ENCODE results near the gene CREB1. TPM values are rescaled to one million over a fixed set of nuclear protein-coding genes. Genes with fewer than 3 reads are reported as not detected.
A peak's percentile ranks its signal among the peaks of the same experiment; 100 is the strongest.

CREB1 gene
- total and polyA plus RNA-seq, 9 of the 15 experiments (the other 6 are each of a cell fraction or from before 2014, with no cell fraction given), result 8.9 to 51.3 (median 19.5) TPM

DNA sequence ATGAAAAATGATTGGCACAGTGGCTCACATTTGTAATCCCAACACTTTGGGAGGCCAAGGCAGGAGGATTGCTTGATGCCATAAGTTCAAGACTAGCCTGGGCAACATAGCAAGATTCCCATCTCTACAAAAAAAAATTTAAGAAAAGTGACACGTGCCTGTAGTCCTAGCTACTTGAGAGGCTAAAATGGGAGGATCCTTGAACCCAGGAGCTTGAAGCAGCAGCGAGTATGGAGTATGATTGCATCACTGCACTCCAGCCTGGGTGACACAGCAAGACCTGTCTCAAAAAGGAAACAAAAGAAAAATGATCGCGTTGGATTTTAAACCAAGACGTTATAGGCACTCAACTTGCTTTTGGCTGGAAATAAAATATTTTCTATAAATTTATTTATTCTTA, 37.8 kb upstream of the CREB1 start (continued):
- TF ChIP-seq FOSL1 (tag; conservative IDR thresholded peaks at IDR 0.05) (no peak), SMC3 (conservative IDR thresholded peaks at IDR 0.05; ENCODE audit: insufficient read depth, low read depth, low read length) (no peak), ARID4B (CRISPR knock-in tag; IDR thresholded peaks at IDR 0.05) (no peak), NR0B1 (IDR thresholded peaks at IDR 0.05; ENCODE audit: partially characterized antibody) (no peak), ASH1L (IDR thresholded peaks at IDR 0.05; ENCODE audit: borderline replicate concordance, low read depth, partially characterized antibody) (no peak), CCNT2 (IDR thresholded peaks at IDR 0.05; ENCODE audit: borderline replicate concordance, extremely low read depth, insufficient read length, low read depth, low read length) (no peak), POLR2H (tag; IDR thresholded peaks at IDR 0.05; ENCODE audit: low read depth) (0 out of 2 replicates have a peak, but pooled peaks have one; percentile 24), NCOA4 (IDR thresholded peaks at IDR 0.05; ENCODE audit: partially characterized antibody) (no peak)
- TF ChIP-seq, protein P1, sequence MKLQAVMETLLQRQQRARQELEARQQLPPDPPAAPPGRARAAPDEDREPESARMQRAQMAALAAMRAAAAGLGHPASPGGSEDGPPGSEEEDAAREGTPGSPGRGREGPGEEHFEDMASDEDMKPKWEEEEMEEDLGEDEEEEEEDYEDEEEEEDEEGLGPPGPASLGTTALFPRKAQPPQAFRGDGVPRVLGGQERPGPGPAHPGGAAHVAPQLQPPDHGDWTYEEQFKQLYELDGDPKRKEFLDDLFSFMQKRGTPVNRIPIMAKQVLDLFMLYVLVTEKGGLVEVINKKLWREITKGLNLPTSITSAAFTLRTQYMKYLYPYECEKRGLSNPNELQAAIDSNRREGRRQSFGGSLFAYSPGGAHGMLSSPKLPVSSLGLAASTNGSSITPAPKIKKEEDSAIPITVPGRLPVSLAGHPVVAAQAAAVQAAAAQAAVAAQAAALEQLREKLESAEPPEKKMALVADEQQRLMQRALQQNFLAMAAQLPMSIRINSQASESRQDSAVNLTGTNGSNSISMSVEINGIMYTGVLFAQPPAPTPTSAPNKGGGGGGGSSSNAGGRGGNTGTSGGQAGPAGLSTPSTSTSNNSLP (IDR thresholded peaks at IDR 0.05; ENCODE audit: borderline replicate concordance, low read depth, low read length), result no peak
- TF ChIP-seq, protein P2, sequence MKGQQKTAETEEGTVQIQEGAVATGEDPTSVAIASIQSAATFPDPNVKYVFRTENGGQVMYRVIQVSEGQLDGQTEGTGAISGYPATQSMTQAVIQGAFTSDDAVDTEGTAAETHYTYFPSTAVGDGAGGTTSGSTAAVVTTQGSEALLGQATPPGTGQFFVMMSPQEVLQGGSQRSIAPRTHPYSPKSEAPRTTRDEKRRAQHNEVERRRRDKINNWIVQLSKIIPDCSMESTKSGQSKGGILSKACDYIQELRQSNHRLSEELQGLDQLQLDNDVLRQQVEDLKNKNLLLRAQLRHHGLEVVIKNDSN (CRISPR knock-in tag; IDR thresholded peaks at IDR 0.05), result no peak
- TF ChIP-seq, protein P3, sequence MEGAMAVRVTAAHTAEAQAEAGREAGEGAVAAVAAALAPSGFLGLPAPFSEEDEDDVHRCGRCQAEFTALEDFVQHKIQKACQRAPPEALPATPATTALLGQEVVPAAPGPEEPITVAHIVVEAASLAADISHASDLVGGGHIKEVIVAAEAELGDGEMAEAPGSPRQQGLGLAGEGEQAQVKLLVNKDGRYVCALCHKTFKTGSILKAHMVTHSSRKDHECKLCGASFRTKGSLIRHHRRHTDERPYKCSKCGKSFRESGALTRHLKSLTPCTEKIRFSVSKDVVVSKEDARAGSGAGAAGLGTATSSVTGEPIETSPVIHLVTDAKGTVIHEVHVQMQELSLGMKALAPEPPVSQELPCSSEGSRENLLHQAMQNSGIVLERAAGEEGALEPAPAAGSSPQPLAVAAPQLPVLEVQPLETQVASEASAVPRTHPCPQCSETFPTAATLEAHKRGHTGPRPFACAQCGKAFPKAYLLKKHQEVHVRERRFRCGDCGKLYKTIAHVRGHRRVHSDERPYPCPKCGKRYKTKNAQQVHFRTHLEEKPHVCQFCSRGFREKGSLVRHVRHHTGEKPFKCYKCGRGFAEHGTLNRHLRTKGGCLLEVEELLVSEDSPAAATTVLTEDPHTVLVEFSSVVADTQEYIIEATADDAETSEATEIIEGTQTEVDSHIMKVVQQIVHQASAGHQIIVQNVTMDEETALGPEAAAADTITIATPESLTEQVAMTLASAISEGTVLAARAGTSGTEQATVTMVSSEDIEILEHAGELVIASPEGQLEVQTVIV (CRISPR knock-in tag; IDR thresholded peaks at IDR 0.05; ENCODE audit: borderline replicate concordance), result no peak

Measured in K562 (cell line).